WTC11 (cell line): Measurements from ENCODE around the gene GSG1L. TPM values are rescaled to one million over a fixed set of nuclear protein-coding genes. Genes with fewer than 3 reads are reported as not detected.
A peak's percentile ranks its signal among the peaks of the same experiment; 100 is the strongest.

ENCODE experiments used
- ATAC-seq: fragments of 200-7000 bp; cut with Tn5 transposase; 2 replicates; pipeline ENCODE4 v1.10.0; 2021; ENCODE audit warnings: mild to moderate bottlenecking, moderate library complexity
- CTCF ChIA-PET: fragments of 300-600 bp; sonication (Branson Sonifier 250); formaldehyde crosslinking; loops from one replicate; lab custom pipeline; 2021; ENCODE audit warnings: antibody characterized with exemption; lab: Charles Lee
- POLR2A ChIA-PET: fragments of 350-600 bp; sonication (Branson Sonifier 250); formaldehyde crosslinking; loops from one replicate; lab custom pipeline; 2021; ENCODE audit warnings: antibody characterized with exemption; lab: Charles Lee
- DNase-seq: peaks from one replicate; pipeline ENCODE4 v3.0.0; 2021; ENCODE audit warnings: low spot score
- H3K27ac Mint-ChIP-seq: 2 replicates; pipeline ENCODE4 v1.8.0; 2021; ENCODE audit warnings: mixed read lengths
- H3K27me3 Mint-ChIP-seq: 2 replicates; pipeline ENCODE4 v1.8.0; 2021; ENCODE audit warnings: low read depth, mild to moderate bottlenecking, moderate library complexity, mixed read lengths
- H3K36me3 Mint-ChIP-seq: 2 replicates; pipeline ENCODE4 v1.8.0; 2021; ENCODE audit warnings: mixed read lengths
- H3K4me1 Mint-ChIP-seq: 2 replicates; pipeline ENCODE4 v1.8.0; 2022; ENCODE audit warnings: mixed read lengths
- H3K4me3 Mint-ChIP-seq: 2 replicates; pipeline ENCODE4 v1.8.0; 2021; ENCODE audit warnings: mild to moderate bottlenecking, moderate library complexity, mixed read lengths
- H3K9me3 Mint-ChIP-seq: 2 replicates; pipeline ENCODE4 v1.8.0; 2021; ENCODE audit warnings: mixed read lengths
- AR ChIP-seq: fragments of 250-450 bp; sonication (Bioruptor Pico); IDR thresholded peaks from 2 replicates; pipeline ENCODE4 v1.9.0; 2021; ENCODE audit warnings: mild to moderate bottlenecking
- ATF3 ChIP-seq: sonication (generic); formaldehyde crosslinking; conservative IDR thresholded peaks from 2 replicates; pipeline ENCODE4 v1.8.1; 2022; ENCODE audit warnings: mild to moderate bottlenecking, missing genetic modification reagents
- CREM ChIP-seq: sonication (generic); formaldehyde crosslinking; IDR thresholded peaks from 2 replicates; pipeline ENCODE4 v1.8.1; 2022; ENCODE audit warnings: mild to moderate bottlenecking, missing genetic modification reagents, moderate library complexity
- FOXJ3 ChIP-seq: sonication (generic); formaldehyde crosslinking; IDR thresholded peaks from 2 replicates; pipeline ENCODE4 v1.9.0; 2021; ENCODE audit warnings: missing genetic modification reagents, mild to moderate bottlenecking, borderline replicate concordance
- IRF2 ChIP-seq: sonication (generic); formaldehyde crosslinking; IDR thresholded peaks from 2 replicates; pipeline ENCODE4 v1.8.0; 2022; ENCODE audit warnings: low read depth, missing genetic modification reagents, borderline replicate concordance
- PRDM15 ChIP-seq: sonication (generic); formaldehyde crosslinking; IDR thresholded peaks from 2 replicates; pipeline ENCODE4 v1.8.0; 2022; ENCODE audit warnings: missing genetic modification reagents
- SOX15 ChIP-seq: fragments of 250-450 bp; sonication (Bioruptor Pico); IDR thresholded peaks from 2 replicates; pipeline ENCODE4 v1.9.0; 2021; ENCODE audit warnings: mild to moderate bottlenecking
- STAT6 ChIP-seq: sonication (generic); formaldehyde crosslinking; conservative IDR thresholded peaks from 2 replicates; pipeline ENCODE4 v1.8.1; 2023; ENCODE audit warnings: mild to moderate bottlenecking, low read depth, missing genetic modification reagents, moderate library complexity
- TEAD1 ChIP-seq: sonication (generic); formaldehyde crosslinking; IDR thresholded peaks from 2 replicates; pipeline ENCODE4 v1.8.0; 2022; ENCODE audit warnings: mild to moderate bottlenecking, missing genetic modification reagents
- TEAD4 ChIP-seq: sonication (generic); formaldehyde crosslinking; IDR thresholded peaks from 2 replicates; pipeline ENCODE4 v1.8.0; 2022; ENCODE audit warnings: mild to moderate bottlenecking, missing genetic modification reagents
- TP53 ChIP-seq: sonication (generic); formaldehyde crosslinking; IDR thresholded peaks from 2 replicates; pipeline ENCODE4 v1.8.1; 2023; ENCODE audit warnings: mild to moderate bottlenecking, missing genetic modification reagents
- USF2 ChIP-seq: sonication (generic); formaldehyde crosslinking; IDR thresholded peaks from 2 replicates; pipeline ENCODE4 v1.8.1; 2023; ENCODE audit warnings: mild to moderate bottlenecking, missing genetic modification reagents, moderate library complexity
- ZNF281 ChIP-seq: sonication (generic); formaldehyde crosslinking; IDR thresholded peaks from 2 replicates; pipeline ENCODE4 v1.8.0; 2023; ENCODE audit warnings: mild to moderate bottlenecking, missing genetic modification reagents
- ZNF396 ChIP-seq: fragments of 250-450 bp; sonication (Bioruptor Pico); IDR thresholded peaks from 2 replicates; pipeline ENCODE4 v1.8.0; 2021; ENCODE audit warnings: mild to moderate bottlenecking, moderate library complexity, borderline replicate concordance
- ZNF416 ChIP-seq: fragments of 250-450 bp; sonication (Bioruptor Pico); IDR thresholded peaks from 2 replicates; pipeline ENCODE4 v1.9.0; 2021; ENCODE audit warnings: mild to moderate bottlenecking, inconsistent platforms
- total RNA-seq: library from RNA; stranded (reverse); gene quantifications from 3 replicates; pipeline ENCODE4 v1.2.3, GENCODE V29; 2021

GSG1L gene
- total RNA-seq, 1 experiment from 2014 or later: 0.28 TPM

GRCh38 chr16:27980919-27981700, 82.4 kb downstream of the GSG1L start:
- H3K36me3 Mint-ChIP-seq: no peaks in the 10 kb centered on the region
- no peak overlapping the region for H3K27ac Mint-ChIP-seq
- H3K9me3 Mint-ChIP-seq: peaks cover 8% of the 10 kb centered on the region
- CTCF ChIA-PET: interaction anchor here (1.0 to 1.6 kb wide), 4 partner anchors 8 to 110 kb away, joined by 3 to 10 read pairs (median 4); no protein-coding TSS in a partner anchor
- H3K4me1 Mint-ChIP-seq: no peaks in the 10 kb centered on the region
- ATAC-seq (no peak), DNase-seq (no peak)
- no peaks in the 10 kb centered on the region; the same call in none of the 2 replicates for H3K27me3 Mint-ChIP-seq
- POLR2A ChIA-PET: interaction anchor here (0.6 kb wide), 1 partner anchor 71 kb away, joined by 3 read pairs; no protein-coding TSS in a partner anchor
- TF ChIP-seq TEAD4 (CRISPR knock-in tag) (no peak), ZNF281 (no peak), CREM (CRISPR knock-in tag) (no peak)
- H3K4me3 Mint-ChIP-seq: no peak overlapping the region

GRCh38 chr16:27980076-27980775, 83.3 kb downstream of the GSG1L start:
- H3K36me3 Mint-ChIP-seq: no peaks in the 10 kb centered on the region
- peaks cover 8% of the 10 kb centered on the region for H3K9me3 Mint-ChIP-seq
- H3K4me3 Mint-ChIP-seq: no peak overlapping the region
- ChIA-PET POLR2A (interaction anchor here (0.6 kb wide), 1 partner anchor 70 kb away, joined by 3 read pairs; no protein-coding TSS in a partner anchor), CTCF (interaction anchor here (1.0 kb wide), 1 partner anchor 90 kb away, joined by 3 read pairs; no protein-coding TSS in a partner anchor)
- no peaks in the 10 kb centered on the region for H3K4me1 Mint-ChIP-seq
- no peaks in the 10 kb centered on the region; the same call in none of the 2 replicates for H3K27me3 Mint-ChIP-seq
- DNase-seq (no peak), ATAC-seq (peak; percentile 55)
- no peak overlapping the region for H3K27ac Mint-ChIP-seq
- TF ChIP-seq FOXJ3 (CRISPR knock-in tag): no peak
- TF ChIP-seq USF2 (CRISPR knock-in tag): no peak
- TF ChIP-seq ZNF281: no peak
- no peak for TF ChIP-seq TP53 (CRISPR knock-in tag)
- no peak for TF ChIP-seq ATF3 (CRISPR knock-in tag)
- no peak for TF ChIP-seq ZNF396 (CRISPR knock-in tag)
- TF ChIP-seq ZNF416 (CRISPR knock-in tag): no peak
- no peak for TF ChIP-seq SOX15 (CRISPR knock-in tag)
- TF ChIP-seq STAT6 (CRISPR knock-in tag): no peak
- TF ChIP-seq CREM (CRISPR knock-in tag): no peak
- TF ChIP-seq PRDM15 (CRISPR knock-in tag): no peak
- TF ChIP-seq IRF2 (CRISPR knock-in tag): no peak
- TF ChIP-seq TEAD1 (CRISPR knock-in tag): no peak
- no peak for TF ChIP-seq AR (CRISPR knock-in tag)
